ENCODE results near the gene GFI1B. TPM values are rescaled to one million over a fixed set of nuclear protein-coding genes. Genes with fewer than 3 reads are reported as not detected.

Gene GFI1B
- 0.66 TPM for polyA plus RNA-seq (2013, experiment 1 of 2)
- 0.69 TPM for polyA plus RNA-seq (2013, experiment 2 of 2)

- H3K56ac ChIP-seq (ENCODE audit: low read length): no peak within 1 kb of the TSS
- no peak within 1 kb of the TSS for H3K4me2 ChIP-seq (ENCODE audit: low read length)
- no peak within 1 kb of the TSS for H3K9ac ChIP-seq (ENCODE audit: low read length)
- H3K27ac ChIP-seq (ENCODE audit: low read depth, low read length): no peak within 1 kb of the TSS
- H3K23ac ChIP-seq (ENCODE audit: low read length): no peak within 1 kb of the TSS
- no peak within 1 kb of the TSS for H3K4me3 ChIP-seq (ENCODE audit: low read length)
- no peaks in the 10 kb centered on the region for H3K79me1 ChIP-seq (ENCODE audit: low read length)
- no peak within 1 kb of the TSS for H4K5ac ChIP-seq (ENCODE audit: low read length)
- no peaks in the 10 kb centered on the region for H3K79me2 ChIP-seq (ENCODE audit: control insufficient read depth, insufficient read depth, low read length)
- H2BK15ac ChIP-seq (replicated peaks; ENCODE audit: low read depth): no peak within 1 kb of the TSS
- no CpG with 5 or more reads among the region's 26 CpGs for WGBS (ENCODE audit: extremely low coverage, insufficient coverage, low lambda C conversion rate)
- no peaks in the 10 kb centered on the region for H3K36me3 ChIP-seq (ENCODE audit: control insufficient read depth, insufficient read depth, low read length)
- no peaks in the 10 kb centered on the region for H3K27me3 ChIP-seq (ENCODE audit: insufficient read depth, low read length, poor library complexity)
- no peak within 1 kb of the TSS for H3K18ac ChIP-seq (ENCODE audit: low read length)
- H4K8ac ChIP-seq (ENCODE audit: low read depth, low read length): no peak within 1 kb of the TSS
- H3K4ac ChIP-seq (ENCODE audit: low read depth, low read length): no peak within 1 kb of the TSS
- H2AK5ac ChIP-seq (ENCODE audit: low read length): no peak within 1 kb of the TSS
- peaks cover 3% of the 10 kb centered on the region for H3K4me1 ChIP-seq (ENCODE audit: control insufficient read depth, low read depth, low read length)
- H2BK120ac ChIP-seq (ENCODE audit: low read depth, low read length): no peak within 1 kb of the TSS
- no peak within 1 kb of the TSS for H2BK5ac ChIP-seq (ENCODE audit: low read length)
- peak; percentile 47 for DNase-seq
Observed at GRCh38 chr9:132978451-132979131, at the start of gene GFI1B. Gene GFI1B, plus strand, starts transcription at chr9:132978694. Its CDS starts 7,985 bp downstream, at chr9:132986679.

- no CpG with 5 or more reads among the region's 9 CpGs for WGBS (ENCODE audit: extremely low coverage, insufficient coverage, low lambda C conversion rate)
- H3K4me2 ChIP-seq (ENCODE audit: low read length): no peak overlapping the region
Observed at GRCh38 chr9:132931178-132931735, 47.2 kb upstream of the GFI1B start.

GRCh38 chr9:132935026-132935425 is 43.5 kb upstream of the GFI1B start:
- no peak overlapping the region for H3K27ac ChIP-seq (ENCODE audit: low read depth, low read length)
- H3K56ac ChIP-seq (ENCODE audit: low read length): no peak overlapping the region
- no peaks in the 10 kb centered on the region for H3K36me3 ChIP-seq (ENCODE audit: control insufficient read depth, insufficient read depth, low read length)
- H3K79me1 ChIP-seq (ENCODE audit: low read length): peaks cover 16% of the 10 kb centered on the region
- H3K23ac ChIP-seq (ENCODE audit: low read length): no peak overlapping the region
- no peak overlapping the region for H2AK5ac ChIP-seq (ENCODE audit: low read length)
- H3K4me2 ChIP-seq (ENCODE audit: low read length): no peak overlapping the region
- H2BK120ac ChIP-seq (ENCODE audit: low read depth, low read length): no peak overlapping the region
- WGBS (ENCODE audit: extremely low coverage, insufficient coverage, low lambda C conversion rate): no CpG with 5 or more reads among the region's 6 CpGs
- no peak overlapping the region for H4K8ac ChIP-seq (ENCODE audit: low read depth, low read length)
- H3K27me3 ChIP-seq (ENCODE audit: insufficient read depth, low read length, poor library complexity): no peaks in the 10 kb centered on the region
- H3K18ac ChIP-seq (ENCODE audit: low read length): no peak overlapping the region
- H3K4me3 ChIP-seq (ENCODE audit: low read length): no peak overlapping the region
- no peak overlapping the region for H2BK15ac ChIP-seq (replicated peaks; ENCODE audit: low read depth)
- no peaks in the 10 kb centered on the region for H3K4me1 ChIP-seq (ENCODE audit: control insufficient read depth, low read depth, low read length)
- no peak for DNase-seq
- no peak overlapping the region for H3K9ac ChIP-seq (ENCODE audit: low read length)
- no peak overlapping the region for H2BK5ac ChIP-seq (ENCODE audit: low read length)
- no peak overlapping the region for H4K5ac ChIP-seq (ENCODE audit: low read length)
- H3K4ac ChIP-seq (ENCODE audit: low read depth, low read length): no peak overlapping the region
- peaks cover 10% of the 10 kb centered on the region for H3K79me2 ChIP-seq (ENCODE audit: control insufficient read depth, insufficient read depth, low read length)

More at GRCh38 chr9:132931178-132931735, 47.2 kb upstream of the GFI1B start:
- Histone ChIP-seq H3K9ac (ENCODE audit: low read length) (no peak overlapping the region), H3K18ac (ENCODE audit: low read length) (no peak overlapping the region), H4K5ac (ENCODE audit: low read length) (no peak overlapping the region), H2BK5ac (ENCODE audit: low read length) (no peak overlapping the region), H3K4ac (ENCODE audit: low read depth, low read length) (no peak overlapping the region), H3K4me1 (ENCODE audit: control insufficient read depth, low read depth, low read length) (no peaks in the 10 kb centered on the region), H3K36me3 (ENCODE audit: control insufficient read depth, insufficient read depth, low read length) (peaks cover 2% of the 10 kb centered on the region), H3K27ac (ENCODE audit: low read depth, low read length) (no peak overlapping the region), H3K27me3 (ENCODE audit: insufficient read depth, low read length, poor library complexity) (no peaks in the 10 kb centered on the region), H3K79me2 (ENCODE audit: control insufficient read depth, insufficient read depth, low read length) (no peaks in the 10 kb centered on the region), H3K56ac (ENCODE audit: low read length) (no peak overlapping the region), H2BK15ac (replicated peaks; ENCODE audit: low read depth) (no peak overlapping the region), H3K79me1 (ENCODE audit: low read length) (peaks cover 8% of the 10 kb centered on the region), H3K23ac (ENCODE audit: low read length) (no peak overlapping the region), H3K4me3 (ENCODE audit: low read length) (no peak overlapping the region), H2BK120ac (ENCODE audit: low read depth, low read length) (no peak overlapping the region), H4K8ac (ENCODE audit: low read depth, low read length) (no peak overlapping the region), H2AK5ac (ENCODE audit: low read length) (no peak overlapping the region)
- no peak for DNase-seq

- Histone ChIP-seq H2BK15ac (replicated peaks; ENCODE audit: low read depth) (no peak overlapping the region), H3K18ac (ENCODE audit: low read length) (no peak overlapping the region), H3K23ac (ENCODE audit: low read length) (no peak overlapping the region), H4K5ac (ENCODE audit: low read length) (no peak overlapping the region), H2AK5ac (ENCODE audit: low read length) (no peak overlapping the region), H3K4me3 (ENCODE audit: low read length) (no peak overlapping the region), H2BK120ac (ENCODE audit: low read depth, low read length) (no peak overlapping the region), H3K79me2 (ENCODE audit: control insufficient read depth, insufficient read depth, low read length) (peaks cover 22% of the 10 kb centered on the region), H3K27me3 (ENCODE audit: insufficient read depth, low read length, poor library complexity) (no peaks in the 10 kb centered on the region), H3K79me1 (ENCODE audit: low read length) (peaks cover 25% of the 10 kb centered on the region), H3K36me3 (ENCODE audit: control insufficient read depth, insufficient read depth, low read length) (no peaks in the 10 kb centered on the region), H3K4ac (ENCODE audit: low read depth, low read length) (no peak overlapping the region), H4K8ac (ENCODE audit: low read depth, low read length) (no peak overlapping the region), H3K9ac (ENCODE audit: low read length) (no peak overlapping the region), H3K27ac (ENCODE audit: low read depth, low read length) (no peak overlapping the region), H2BK5ac (ENCODE audit: low read length) (no peak overlapping the region), H3K4me1 (ENCODE audit: control insufficient read depth, low read depth, low read length) (peaks cover 2% of the 10 kb centered on the region), H3K56ac (ENCODE audit: low read length) (no peak overlapping the region), H3K4me2 (ENCODE audit: low read length) (no peak overlapping the region)
- WGBS (ENCODE audit: extremely low coverage, insufficient coverage, low lambda C conversion rate): no CpG with 5 or more reads among the region's 7 CpGs
- DNase-seq: no peak
Observed at GRCh38 chr9:132937463-132937901, 41.0 kb upstream of the GFI1B start.

- no peak overlapping the region for H3K9ac ChIP-seq (ENCODE audit: low read length)
Observed at GRCh38 chr9:132939169-132939568, 39.3 kb upstream of the GFI1B start.

More at GRCh38 chr9:132939169-132939568, 39.3 kb upstream of the GFI1B start:
- Histone ChIP-seq H3K27me3 (ENCODE audit: insufficient read depth, low read length, poor library complexity) (no peaks in the 10 kb centered on the region), H3K4me1 (ENCODE audit: control insufficient read depth, low read depth, low read length) (peaks cover 5% of the 10 kb centered on the region), H2BK120ac (ENCODE audit: low read depth, low read length) (no peak overlapping the region), H2BK15ac (replicated peaks; ENCODE audit: low read depth) (no peak overlapping the region), H2AK5ac (ENCODE audit: low read length) (no peak overlapping the region), H3K56ac (ENCODE audit: low read length) (no peak overlapping the region), H3K27ac (ENCODE audit: low read depth, low read length) (no peak overlapping the region), H3K79me1 (ENCODE audit: low read length) (peaks cover 33% of the 10 kb centered on the region), H4K5ac (ENCODE audit: low read length) (no peak overlapping the region), H3K4ac (ENCODE audit: low read depth, low read length) (no peak overlapping the region), H3K4me3 (ENCODE audit: low read length) (no peak overlapping the region), H3K79me2 (ENCODE audit: control insufficient read depth, insufficient read depth, low read length) (peaks cover 37% of the 10 kb centered on the region), H3K18ac (ENCODE audit: low read length) (no peak overlapping the region), H4K8ac (ENCODE audit: low read depth, low read length) (no peak overlapping the region), H3K23ac (ENCODE audit: low read length) (no peak overlapping the region), H3K4me2 (ENCODE audit: low read length) (no peak overlapping the region), H2BK5ac (ENCODE audit: low read length) (no peak overlapping the region), H3K36me3 (ENCODE audit: control insufficient read depth, insufficient read depth, low read length) (no peaks in the 10 kb centered on the region)
- no CpG with 5 or more reads among the region's 1 CpG for WGBS (ENCODE audit: extremely low coverage, insufficient coverage, low lambda C conversion rate)
- DNase-seq: no peak
